Fibroblast of skin of right quadriceps (primary cell): ENCODE measurements around the gene GPX6.
"Not testable (repeated sequence)": the region's sequence is repeated elsewhere in the genome, so short reads cannot be mapped to it uniquely, and the experiment has no call there.

ENCODE experiments used
- DNase-seq: peaks from one replicate; pipeline ENCODE4 v3.0.0-alpha.2; 2013

The GPX6 gene

DNA sequence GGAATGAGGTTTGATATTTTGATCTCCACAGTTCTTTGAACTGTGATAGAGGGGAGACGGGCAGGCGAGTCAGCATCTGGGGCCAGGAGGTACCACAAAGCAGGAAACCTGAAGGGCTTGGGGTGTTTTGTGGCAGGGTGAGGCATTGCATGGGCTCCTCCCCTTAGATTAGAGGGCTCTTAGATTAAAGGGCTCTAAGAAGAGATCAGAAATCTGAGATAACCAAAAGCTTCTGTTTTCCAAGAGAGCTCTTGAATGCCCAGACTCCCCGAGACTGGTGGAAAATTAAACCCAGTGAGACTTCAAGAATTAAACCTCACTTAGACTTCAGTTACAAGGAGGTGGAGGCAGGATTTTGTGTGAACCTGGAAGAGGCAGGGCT lies 7.6 kb upstream of the GPX6 start:
- DNase-seq: no peak

DNA sequence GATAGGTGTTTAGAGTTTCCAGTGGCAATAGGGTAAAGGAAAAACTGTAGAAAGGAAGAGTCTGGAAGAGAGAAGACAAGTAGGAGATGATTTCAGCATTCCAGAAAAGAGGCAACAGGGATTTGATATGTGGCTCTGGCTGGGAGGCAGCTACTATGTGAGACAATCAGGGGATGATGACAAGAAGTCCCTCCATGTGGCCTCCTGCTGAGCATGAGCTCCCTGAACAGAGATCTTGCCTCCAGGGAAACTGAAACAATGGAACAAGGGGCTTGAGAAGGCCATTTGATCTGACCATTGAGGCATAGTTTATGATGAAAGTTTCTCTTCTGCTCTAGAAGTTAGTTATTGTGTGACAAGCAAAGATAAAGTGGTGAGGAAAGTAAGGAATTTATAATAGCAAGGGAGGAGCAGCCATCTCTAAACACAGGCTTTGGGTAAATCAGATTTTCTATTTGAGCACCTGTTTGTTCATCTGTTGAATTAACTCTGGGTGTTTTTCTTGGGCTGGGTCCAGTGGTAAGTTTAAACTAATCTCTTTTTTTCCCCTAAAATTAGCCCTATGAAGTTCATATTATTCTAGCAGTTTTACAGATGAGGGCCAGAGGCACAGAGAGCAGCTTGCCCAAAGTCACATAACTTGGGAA lies 7.1 kb upstream of the GPX6 start:
- DNase-seq: no peak

DNA sequence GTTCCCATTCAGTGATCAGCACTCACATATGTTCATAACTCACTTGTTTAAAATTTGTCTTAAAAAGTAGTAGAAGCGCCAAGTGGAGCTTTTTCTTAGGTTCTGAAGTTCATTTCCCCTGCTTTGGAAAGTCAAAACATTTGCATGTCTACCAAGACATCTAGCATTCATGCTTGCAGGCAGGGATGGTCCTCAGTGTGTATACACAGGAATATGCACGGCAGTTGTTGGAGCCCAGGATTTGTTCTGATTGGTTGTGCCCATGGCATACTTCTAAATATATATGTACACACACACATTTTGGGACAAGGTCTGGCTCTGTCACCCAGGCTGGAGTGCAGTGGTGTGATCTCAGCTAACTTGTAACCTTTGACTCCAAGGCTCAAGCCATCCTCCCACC lies 2.4 kb upstream of the GPX6 start:
- no peak for DNase-seq

DNA sequence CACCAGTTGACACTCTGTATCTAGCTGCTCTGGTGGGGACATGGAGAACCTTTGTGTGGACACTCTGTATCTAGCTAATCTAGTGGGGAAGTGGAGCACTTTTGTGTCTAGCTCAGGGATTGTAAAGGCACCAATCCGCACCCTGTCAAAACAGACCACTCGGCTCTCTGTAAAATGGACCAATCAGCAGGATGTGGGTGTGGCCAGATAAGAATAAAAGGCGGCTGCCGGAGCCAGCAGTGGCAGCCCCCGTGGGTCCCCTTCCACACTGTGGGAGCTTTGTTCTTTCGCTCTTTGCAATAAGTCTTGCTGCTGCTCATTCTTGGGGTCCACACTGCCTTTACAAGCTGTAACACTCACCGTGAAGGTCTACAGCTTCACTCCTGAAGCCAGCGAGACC lies 3.2 kb downstream of the GPX6 start:
- not testable (repeated sequence) for DNase-seq

- no peak for DNase-seq
Measured at GRCh38 chr6:28511628-28512300, 3.8 kb downstream of the GPX6 start.

DNA sequence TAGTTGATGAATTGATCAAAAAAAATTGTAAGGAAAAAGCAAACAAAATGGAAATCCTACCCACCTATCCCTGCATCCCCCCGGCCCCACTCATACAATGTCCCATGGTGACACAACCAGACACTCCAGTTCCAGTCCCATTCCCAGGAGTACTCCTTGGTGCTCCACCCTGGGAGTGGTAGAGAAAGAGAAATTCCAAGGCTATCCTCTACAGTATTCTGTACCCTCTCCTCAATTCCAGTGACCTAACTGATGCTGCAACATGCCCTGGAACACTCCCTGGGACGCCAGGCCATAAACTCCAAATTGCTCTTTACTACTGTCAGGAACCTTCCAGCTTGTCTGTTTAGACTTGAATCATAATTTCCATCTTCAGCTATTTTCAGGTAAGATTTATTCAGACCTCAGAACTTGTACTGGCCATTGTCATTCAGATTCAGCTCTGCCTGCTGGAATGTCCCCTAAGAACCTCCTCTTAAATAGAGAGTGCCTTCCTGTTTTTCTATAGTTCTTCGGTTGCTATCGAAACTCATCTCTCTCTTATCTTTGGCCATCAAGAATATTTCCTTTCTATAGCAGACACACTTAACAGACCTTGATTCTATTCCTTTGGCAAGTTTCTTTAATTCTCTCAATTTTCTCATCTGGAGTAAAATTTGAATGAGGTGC lies 8.7 kb downstream of the GPX6 start:
- DNase-seq: no peak

DNA sequence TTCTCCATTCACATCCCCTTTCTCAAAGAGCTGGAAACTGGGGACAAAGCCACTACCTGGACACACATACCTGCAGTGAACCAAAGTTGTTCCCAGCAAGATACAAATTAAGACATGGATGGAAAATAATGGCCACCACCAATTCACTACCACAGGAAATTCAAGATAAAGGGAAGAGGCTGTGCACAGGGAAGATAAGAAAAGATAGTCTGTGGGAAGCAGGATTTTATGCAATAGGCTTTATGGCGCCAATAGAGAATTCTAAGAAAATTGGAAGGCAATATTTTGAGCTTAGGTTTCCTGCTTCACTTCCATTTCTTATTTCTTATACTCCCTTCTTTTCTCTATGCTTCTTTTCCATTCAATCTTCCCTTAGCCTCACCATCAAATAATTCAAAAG lies 9.9 kb downstream of the GPX6 start:
- no peak for DNase-seq

GRCh38 chr6:28502709-28503305 lies 12.8 kb downstream of the GPX6 start:
- DNase-seq: not testable (repeated sequence)

- DNase-seq: not testable (repeated sequence)
Measured at GRCh38 chr6:28502136-28502535, 13.5 kb downstream of the GPX6 start.

DNA sequence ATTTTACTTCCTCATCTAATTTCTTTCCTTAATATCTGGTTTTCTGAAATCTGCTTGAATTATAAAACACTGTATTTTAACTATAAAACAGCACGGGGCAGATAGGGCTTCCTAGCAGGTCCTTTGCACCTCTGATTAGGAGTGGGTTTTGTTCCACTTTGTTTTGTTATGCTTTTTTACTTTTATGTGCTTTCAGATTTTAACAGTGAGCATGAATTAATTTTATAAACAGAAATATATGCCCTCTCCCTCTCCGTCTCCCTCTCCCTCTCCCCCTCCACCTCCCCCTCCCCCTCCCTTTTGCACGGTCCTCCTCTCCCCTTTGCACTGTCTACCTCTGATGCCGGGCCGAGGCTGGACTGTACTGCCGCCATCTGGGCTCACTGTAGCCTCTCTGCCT lies 14.3 kb downstream of the GPX6 start:
- no peak for DNase-seq

- DNase-seq: no peak
Measured at GRCh38 chr6:28497893-28498292, 17.7 kb downstream of the GPX6 start.

DNA sequence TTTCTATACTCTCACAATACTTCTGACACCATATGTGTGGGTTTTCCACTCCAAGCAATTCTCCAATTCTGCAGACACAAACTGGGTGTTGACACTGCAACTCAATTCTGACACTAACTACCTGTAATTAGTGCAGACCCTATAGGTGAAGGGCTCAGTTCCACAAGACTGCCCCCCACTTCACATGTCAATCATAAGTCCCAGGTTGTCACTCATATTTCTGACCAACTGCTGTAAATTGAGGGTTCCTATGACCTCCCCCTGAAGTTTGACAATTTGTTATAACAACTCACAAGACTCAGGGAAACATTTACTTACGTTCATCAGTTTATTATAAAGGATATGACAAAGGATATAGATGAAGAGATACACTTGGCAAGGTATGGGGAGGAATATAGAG lies 18.3 kb downstream of the GPX6 start:
- DNase-seq: no peak

DNA sequence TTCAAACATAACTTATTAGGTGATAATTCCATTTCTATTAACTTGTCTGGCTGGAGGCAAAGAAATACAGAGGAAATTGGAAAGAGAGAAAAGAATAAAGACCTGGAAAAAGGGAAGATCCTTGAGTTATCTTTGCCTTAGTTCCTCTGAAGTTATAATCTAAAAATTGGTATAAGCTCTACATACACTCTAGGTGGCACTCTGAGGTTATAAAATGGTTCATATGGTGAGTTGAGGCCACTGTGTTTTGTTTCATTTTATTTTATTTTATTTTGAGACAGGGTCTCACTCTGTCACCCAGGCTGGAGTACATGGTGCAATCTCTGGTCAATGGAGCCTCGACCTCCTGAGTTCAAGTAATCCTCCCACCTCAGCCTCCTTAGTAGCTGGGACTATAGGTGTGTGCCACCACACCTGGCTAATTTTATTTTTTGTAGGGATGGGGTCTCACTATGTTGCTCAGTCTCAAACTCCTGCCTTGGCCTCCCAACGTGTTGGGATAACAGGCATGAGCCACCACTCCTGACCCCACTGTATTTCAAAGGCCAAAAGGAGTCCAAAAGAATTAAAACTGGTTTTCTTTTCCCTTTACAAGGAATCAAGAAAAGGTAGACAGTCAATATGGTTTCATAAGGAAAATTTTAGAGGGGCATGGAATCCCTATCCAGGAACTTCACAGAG lies 19.4 kb downstream of the GPX6 start:
- DNase-seq: no peak

DNA sequence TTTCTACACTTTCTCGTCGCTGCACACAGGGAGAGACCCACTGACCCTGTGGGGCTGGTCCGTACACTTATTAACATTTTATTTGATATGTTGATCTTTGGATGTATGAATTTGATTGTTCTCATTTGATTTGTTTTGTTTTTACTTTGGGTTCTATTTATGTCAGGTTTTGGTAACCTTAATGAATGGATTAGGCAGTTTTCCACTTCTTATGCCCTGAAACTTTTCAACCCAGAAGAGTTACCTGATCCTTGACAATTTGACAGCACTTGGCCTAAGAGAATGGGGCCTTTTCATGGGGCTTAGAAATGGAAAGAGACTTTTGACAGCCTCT lies 23.6 kb downstream of the GPX6 start:
- DNase-seq: no peak

GRCh38 chr6:28490205-28490890 lies 25.2 kb downstream of the GPX6 start:
- DNase-seq: no peak

DNA sequence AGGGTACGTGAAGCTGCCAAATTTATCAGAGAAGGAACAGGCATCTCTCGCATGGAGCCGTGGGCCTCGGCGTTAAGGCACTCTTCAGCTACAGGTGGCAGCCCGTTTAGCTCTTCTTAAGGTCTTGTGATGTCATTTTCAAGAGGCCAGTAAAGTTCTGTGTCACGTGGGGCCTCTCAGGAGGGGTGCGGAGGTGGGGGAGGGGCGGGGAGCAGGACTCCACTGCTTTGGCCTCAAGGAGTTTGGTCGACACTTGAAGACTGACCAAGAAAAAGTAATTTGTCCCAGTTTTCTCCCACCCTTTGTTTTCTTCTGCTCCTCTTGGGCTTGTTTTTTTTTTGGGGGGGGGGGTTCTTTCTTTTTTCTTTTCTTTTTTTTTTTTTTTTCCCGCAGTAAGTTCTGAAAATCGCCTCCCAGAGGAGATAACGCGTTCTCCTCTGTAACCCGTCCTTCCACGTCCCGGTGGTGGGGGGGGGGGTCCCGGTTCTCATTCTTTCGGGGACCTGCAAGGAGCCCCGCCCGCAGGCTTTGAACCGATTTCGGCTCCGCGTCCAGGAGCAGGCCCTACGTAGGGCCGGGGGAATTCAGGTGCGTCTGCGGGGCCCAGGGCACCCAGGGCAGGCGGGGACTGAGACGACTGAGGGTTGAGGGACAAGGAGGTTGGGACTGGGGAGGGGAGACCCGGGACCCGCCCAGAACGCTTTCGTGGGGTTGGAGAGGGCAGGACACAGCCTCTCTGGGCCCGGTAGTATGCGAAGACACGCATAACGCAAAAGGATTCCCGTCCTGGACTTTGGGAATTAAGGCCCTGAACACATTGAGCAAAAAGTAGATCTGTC lies 26.0 kb downstream of the GPX6 start:
- DNase-seq: peak; percentile 77

DNA sequence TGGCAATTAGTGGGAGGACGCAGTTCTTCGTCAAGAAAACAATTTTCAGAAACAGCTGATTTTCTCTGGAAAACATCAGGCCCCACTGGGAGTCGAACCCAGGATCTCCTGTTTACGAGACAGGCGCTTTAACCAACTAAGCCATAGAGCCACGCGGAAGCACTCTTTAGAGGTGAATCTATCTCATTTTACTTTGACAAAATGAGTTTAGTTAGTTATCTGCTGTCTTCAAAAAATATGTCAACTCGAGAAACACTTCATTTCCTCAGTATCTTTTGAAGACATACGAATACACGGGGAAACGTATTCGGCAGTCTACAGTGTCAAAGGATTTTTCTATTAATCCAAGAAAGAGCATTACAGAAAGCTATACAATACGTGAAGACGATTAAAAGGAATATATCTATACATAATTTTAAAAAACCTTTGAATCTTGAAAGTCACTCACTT lies 26.7 kb downstream of the GPX6 start:
- DNase-seq: peak; percentile 77

DNA sequence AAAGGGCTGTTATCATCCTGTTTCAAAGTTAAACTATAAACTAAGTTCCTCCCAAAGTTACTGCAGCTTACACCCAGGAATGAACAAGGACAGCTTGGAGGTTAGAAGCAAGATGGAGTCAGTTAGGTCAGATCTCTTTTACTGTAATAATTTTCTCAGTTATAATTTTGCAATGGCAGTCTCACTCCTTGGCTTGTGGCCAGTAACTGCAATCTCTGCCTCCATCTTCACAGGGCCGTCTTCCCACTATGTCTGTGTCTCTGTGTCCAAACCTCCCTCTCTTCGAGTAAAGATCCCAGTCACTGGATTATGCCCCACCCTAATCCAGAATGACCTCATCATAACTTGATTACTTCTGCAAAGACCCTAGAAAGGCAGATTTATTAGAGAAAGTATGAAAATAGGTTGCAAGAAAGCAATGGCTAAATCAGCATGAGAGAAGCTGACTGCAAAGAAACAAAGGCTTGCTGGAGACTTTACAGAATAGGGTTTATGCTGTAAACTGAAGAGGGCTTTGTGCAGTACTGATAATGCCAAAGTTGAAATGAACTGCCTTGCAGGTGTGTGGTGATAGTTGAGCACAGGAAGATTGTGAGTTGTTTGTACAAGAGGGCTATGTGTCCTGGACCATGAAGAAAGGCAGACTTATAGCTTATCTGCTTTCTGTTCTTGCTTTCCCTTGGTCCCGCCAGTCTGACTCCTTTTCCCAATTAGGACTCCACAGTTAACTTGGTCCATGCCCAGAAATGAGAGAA lies 28.4 kb downstream of the GPX6 start:
- no peak for DNase-seq

DNA sequence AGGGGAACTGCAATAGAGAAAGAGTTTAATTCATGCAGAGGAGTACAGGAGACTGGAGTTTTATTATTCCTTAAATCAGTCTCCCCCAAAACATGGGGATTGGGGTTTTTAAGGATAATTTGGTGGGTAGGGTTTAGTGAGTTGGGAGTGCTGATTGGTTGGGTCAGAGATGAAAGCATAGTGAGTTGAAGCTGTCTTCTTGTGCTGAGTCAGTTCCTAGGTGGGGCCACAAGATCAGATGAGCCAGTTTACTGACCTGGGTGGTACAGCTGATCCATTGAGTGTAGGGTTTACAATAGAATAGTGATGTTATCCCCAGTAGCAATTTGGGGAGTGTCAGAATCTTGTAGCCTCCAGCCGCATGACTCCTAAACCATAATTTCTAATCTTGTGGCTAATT lies 29.1 kb downstream of the GPX6 start:
- DNase-seq: no peak

DNA sequence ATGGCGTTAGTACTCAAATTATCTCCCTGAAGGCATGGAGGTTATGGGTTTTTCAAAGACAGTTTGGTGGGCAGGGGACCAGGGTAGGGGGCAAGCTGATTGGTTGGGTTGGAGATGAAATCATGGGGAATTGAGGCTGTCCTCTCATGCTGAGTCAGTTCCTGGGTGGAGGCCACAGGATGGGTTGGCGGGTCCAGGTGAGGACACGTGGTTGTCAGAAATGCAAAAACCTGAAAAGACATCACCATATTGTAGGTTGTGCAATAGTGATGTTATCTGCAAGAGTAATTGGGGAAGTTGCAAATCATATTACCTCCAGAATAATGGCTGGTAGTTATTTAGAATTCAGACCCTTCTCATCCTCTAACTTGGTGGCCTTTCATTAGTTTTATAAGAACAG lies 30.1 kb downstream of the GPX6 start:
- DNase-seq: no peak

DNA sequence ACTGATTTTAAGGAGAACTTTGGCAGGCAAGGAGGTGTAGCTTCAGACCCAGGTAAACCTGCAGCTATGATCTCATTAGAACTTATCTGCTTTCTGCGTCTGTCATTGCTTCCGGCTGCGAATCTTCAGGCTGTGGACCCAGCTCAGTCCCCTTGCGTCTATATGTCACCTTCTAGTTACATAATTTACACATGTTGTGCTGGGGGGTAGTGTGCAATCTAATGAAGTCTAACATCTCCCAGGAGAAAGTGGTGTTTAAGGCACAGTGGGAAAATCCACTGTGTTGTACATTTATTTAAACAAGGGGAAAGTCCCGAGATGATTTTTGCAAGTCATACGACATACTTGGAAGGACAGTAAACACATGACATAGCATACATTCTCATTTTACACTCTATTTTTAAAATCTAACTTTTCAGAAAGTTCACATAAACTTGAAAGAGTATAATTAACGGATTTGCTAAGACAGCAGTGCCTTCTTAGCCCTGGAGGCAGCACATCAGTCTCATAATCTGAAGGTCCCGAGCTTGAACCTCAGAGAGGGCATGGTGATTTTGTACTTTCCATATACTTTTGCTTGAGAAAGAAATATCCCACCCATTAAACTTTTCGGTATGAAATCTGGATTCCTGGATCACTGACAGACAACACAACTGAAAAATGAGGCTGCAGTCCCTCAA lies 35.2 kb downstream of the GPX6 start:
- DNase-seq: no peak
